Measurements from ENCODE around the gene OR10H5.
"Not testable (repeated sequence)": the region's sequence is repeated elsewhere in the genome, so short reads cannot be mapped to it uniquely, and the experiment has no call there.

The OR10H5 gene

DNA sequence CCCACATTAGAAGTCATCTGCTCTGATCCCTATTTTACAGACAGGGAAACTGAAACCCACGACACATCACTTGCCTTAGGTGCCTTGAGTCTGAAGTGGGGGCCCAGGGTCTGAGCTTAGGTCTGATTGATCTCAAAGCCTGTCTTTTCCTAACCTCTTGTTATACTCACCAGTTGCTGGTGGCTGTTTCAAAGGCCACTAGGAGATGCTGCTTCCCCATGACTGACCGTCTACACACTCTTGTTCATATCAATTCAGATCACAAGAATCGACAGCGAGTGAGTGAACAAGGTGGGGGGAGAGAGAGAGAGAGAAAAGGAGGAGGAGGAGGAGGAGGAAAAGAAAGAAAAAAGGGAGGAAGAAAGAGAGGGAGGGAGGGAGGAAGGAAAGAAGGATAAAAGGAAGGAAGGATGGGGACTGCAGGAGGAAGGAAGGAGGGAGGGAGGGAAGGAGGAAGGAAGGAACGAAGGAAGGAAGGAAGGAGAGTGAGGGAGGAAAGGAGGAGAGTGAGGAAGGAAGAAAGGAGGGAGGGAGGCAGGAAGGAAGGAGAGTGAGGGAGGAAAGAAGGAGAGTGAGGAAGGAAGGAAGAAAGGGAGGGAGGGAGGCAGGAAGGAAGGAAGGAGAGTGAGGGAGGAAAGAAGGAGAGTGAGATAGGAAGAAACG, 24.7 kb downstream of the OR10H5 start:
- DNase-seq, result peak; percentile 55

DNA sequence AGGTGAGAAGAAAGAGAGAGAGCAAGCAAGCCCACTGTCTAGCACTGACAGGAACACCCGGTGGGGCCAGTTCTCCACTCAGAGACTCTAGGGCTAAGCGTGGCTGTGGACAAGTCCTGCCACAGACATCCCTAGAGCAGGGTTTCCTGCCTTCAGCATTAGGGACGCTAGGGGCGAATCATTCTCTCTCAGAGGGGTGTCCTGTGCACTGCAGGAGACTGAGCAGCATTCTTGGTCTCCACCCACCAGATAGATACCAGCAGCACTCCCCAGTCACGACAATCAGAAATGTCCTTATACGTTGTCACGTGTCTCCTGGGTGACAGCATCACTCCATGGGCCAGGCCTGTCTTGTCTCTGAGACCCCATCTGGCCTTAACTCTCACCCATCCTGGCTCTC, 26.5 kb downstream of the OR10H5 start:
- DNase-seq, result no peak

DNA sequence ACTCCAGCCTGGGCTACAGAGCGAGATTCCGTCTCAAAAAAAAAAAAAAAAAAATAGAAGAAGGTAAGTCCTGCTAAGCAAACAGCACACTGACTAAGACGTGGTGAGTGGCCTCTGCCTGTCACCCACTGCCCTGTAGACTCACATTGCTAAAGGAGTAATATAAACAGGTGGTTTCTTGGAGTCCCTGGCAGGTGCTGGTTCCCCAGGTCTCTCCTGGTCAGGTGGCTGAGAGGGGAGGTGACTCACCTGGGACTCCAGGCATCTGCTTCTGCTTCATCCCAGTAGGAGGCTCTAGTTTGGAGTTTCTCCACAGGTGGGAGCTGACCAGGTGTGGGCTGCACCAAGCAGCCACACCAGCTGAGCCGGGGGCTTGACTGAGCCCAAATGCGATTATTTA, 27.8 kb downstream of the OR10H5 start, which contains the start of gene OR10H1:
Gene OR10H1, minus strand, starts transcription at position 359 of the 400 bp plus-strand sequence. CDS start 7,627 bp downstream, outside the sequence.
- no peak for DNase-seq

DNA sequence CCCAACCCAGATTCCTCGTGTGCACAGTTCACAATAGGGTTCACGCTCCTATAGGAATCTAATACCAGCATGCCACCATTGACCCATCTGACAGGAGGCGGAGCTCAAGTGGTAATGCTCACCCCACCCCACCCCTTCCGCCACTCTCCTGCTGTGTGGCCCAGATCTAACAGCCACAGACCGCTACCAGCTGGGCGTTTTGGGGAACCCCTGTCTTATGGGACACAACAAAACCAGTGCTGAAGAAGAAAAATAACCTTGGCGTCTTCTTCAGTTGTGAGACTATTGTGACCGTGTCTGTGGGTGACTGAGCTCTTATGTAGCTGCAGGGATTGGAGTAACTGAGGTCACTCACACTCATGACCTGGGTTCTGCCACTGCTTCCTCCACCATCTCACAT, 33.2 kb downstream of the OR10H5 start:
- DNase-seq, result peak; percentile 39

DNA sequence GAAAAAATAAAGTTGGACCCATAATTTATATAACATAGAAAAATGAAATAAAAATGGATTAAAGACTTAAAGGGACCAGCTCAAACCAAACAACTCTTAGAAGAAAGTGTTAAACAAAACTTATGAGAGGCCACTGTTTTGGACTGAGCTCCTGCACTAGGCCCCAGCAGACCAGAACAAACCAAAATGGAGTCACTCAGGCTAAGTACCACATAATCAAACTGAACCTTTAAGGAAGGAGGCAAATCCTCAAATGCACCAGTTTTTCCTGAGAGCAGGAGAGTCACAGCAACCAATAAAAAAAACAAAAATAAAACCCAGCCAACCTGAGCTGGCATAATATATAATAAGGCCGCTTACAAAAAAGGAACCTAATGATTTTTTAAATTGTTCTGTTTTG, 38.3 kb downstream of the OR10H5 start:
- DNase-seq, result no peak

DNA sequence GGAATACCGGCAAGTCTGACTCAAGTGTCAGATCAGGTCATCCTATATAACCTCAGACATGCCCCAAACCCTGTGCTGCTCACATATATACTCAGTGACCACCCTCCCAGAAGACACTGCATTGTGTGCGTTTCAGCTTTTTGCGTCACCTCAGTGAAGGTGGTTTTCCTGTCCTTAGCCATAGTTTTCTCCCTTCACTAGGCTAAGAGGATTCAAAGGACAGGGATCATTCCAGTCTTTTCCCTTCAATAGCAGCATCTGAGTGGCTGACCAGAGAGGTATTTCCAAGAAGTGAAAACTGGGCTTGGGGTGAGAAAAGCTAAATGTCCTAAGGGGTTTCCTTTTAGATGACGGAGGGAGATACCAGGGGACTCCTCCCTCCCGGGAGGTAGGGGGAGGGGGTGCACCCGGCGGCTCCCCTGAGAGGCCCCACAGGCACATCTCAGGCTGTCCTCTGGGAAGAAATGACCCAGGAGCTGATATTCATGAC, 40.7 kb downstream of the OR10H5 start:
- no peak for DNase-seq

DNA sequence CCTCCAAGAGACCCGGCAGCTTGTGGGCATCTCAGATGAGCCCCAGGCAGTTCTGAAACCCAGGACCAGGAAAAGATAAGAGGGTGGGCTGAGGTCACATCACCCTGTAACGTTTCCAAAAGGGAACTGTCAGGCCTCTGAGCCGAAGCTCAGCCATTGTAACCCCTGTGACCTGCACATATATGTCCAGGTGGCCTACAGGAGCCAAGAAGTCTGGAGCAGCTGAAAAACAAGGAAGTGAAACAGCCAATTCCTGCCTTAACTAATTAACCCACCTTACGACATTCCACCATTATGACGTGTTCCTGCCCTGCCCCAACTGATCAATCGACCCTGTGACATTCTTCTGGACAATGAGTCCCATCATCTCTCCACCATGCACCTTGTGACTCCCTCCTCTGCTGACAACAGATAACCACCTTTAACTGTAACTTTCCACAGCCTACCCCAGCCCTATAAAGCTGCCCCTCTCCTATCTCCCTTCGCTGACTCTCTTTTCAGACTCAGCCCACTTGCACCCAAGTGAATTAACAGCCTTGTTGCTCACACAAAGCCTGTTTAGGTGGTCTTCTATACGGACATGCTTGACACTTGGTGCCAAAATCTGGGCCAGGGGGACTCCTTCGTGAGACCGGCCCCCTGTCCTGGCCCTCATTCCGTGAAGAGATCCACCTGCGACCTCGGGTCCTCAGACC, 41.3 kb downstream of the OR10H5 start:
- DNase-seq, result not testable (repeated sequence)

DNA sequence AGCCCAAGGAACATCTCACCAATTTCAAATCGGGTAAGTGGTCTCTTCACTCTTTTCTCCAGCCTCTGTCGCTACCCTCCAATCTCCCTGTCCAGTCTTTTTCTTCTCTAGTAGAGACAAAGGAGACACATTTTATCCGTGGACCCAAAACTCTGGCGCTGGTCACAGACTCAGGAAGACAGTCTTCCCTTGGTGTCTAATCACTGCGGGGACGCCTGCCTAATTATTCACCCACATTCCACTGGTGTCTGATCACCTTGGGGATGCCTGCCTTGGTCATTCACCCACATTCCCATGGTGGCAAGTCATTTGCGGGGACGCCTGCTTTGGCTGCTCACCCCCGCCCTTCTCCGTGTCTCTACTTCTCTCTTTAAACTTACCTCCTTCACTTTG, 41.8 kb downstream of the OR10H5 start:
- no peak for DNase-seq

DNA sequence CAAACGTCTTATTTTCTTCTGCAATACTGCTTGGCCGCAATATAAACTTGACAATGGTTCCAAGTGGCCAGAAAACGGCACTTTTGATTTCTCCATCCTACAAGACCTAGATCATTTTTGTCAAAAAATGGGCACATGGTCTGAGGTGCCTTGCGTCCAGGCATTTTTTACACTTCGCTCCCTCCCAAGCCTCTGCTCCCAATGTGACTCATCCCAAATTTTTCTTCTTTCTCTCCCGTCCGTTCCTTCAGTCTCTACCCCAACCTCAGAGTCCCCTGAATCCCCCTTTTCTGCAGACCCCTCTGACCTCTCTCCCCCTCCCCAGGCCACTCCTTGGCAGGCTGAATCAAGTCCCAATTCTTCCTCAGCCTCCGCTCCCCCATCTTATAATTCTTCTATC, 42.3 kb downstream of the OR10H5 start:
- no peak for DNase-seq

DNA sequence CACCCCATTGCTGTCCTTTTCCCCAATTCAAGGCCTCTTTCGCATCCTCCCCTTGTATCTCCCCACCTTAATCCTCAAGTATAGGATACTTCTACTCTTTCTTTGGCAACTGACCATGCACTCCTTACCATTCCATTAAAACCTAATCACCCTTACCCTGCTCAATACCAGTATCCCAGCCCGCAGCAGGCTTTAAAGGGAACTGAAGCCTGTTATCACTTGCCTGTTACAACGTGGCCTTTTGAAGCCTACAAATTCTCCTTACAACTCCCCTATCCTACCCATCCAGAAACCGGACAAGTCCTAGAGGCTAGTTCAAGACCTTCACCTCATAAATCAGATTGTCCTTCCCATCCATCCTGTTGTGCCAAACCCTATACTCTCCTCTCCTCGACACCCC, 44.2 kb downstream of the OR10H5 start:
- no peak for DNase-seq

DNA sequence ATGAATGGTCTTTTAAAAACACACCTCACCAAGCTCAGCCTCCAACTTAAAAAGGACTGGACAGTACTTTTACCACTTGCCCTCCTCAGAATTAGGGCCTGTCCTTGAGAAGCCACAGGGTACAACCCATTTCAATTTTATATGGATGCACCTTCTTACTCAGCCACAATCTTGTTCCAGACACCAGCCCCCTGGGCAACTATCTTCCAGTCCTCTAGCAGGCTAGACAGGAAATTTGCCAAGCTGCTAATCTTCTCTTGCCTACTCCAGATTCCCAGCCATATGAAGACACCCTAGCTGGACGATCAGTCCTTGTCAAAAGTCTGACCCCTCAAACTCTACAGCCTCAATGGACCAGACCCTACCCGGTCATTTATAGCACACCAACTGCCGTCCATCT, 46.8 kb downstream of the OR10H5 start:
- not testable (repeated sequence) for DNase-seq

DNA sequence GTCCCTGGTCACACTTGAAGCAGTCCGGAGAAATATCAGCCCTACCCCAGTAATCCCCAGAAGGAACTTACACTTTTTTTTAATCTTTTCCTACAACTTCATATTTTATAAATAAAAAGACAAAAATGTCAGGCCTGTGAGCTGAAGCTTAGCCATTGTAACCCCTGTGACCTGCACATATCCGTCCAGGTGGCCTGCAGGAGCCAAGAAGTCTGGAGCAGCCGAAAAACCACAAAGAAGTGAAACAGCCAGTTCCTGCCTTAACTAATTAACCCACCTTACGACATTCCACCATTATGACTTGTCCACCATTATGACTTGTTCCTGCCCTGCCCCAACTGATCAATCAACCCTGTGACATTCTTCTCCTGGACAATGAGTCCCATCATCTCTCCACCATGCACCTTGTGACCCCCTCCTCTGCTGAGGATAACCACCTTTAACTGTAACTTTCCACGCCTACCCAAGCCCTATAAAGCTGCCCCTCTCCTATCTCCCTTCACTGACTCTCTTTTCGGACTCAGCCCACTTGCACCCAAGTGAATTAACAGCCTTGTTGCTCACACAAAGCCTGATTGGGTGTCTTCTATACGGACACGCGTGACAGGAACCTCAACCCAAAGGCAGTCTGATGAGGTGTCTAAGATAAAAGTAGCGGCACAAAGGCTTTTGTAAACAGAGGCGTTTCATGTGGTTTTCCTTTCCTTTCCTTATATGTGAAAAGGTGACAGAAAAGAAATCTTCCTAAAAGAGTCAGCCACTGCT, 48.3 kb downstream of the OR10H5 start:
- peak; percentile 84 for DNase-seq

DNA sequence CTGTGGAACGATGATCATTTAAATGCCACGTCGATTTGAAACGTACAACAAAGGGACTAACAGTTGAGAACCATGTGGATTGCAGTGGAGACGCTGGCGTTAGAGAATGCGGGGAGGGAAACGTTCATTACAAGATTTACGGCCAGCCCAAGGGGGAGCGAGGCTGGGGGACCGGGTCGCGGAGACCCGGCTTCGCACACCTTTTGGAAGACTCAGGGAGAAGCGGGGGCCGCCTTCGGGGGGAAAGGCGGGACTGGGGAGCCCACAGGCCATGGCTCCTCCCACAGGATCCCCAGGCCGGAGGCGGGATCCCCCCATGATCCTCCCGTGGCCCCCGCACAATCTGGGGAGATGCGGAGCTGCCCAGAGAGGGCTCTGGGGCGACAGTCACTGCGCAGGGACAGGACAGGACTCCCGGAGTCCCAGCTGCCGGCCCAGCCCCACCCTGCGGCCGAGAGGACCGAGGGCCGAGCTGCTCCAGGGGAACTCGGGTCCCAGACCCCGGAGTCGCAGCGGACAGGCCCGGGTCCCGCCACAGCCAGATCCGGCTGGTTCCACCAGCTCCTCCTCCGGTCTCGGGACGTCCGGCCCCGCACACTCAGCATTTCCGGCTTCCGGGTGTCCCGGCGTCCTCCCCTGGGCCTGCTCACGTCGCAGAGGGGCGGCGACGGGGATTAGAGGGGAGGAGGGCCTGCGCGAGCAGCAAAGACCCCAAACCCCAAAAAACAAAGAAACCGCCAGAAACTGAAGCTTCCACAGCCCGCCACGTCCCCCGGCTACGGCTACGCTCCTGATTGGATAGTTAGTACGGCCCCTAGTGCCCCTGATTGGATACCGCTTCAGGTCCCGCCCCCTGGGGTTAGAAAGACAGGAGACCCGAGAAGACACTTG, 49.1 kb downstream of the OR10H5 start:
- DNase-seq, result peak; percentile 96

DNA sequence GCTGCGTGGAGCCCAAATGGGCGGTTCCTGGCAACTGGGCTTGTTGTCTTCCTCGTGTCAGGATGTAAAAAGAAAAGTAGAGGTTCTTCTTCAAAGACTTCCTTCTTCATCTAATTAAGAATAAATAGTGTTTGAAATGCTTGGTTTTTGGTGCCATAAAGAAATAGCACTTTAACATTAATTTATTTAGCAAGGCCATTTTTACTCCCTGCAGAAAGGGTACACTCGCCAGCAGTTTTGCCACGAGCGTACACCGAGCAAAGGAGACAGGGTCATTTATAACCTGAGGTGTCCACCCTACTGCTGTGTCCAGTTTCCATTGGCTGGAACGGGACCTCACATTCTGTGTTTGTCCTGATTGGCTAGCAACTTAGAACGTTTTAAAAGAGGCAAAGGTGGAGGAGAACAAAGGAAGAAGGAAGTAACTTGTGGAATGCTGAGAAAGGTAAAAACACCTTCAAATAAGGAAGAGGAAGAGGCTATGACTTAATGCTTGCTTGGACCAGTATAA, 49.8 kb downstream of the OR10H5 start:
- no peak for DNase-seq

DNA sequence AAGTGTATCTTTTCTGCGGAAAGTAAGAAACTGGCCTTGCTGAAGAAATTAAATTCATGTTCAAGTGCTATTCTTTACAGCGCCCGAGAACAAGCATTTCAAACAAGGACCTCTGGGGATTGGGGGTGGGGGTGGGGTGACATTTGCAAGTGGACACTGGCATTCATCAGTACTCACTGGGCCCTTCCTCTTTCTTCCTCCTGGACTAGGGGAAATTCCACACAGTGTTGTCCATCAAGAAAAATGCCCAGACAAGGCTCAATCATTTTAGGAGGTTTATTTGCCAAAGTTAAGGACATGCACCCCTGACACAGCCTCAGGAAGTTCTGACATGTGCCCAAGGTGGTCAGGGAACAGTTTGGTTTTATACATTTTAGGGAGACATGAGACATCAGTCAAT, 50.9 kb downstream of the OR10H5 start:
- no peak for DNase-seq

DNA sequence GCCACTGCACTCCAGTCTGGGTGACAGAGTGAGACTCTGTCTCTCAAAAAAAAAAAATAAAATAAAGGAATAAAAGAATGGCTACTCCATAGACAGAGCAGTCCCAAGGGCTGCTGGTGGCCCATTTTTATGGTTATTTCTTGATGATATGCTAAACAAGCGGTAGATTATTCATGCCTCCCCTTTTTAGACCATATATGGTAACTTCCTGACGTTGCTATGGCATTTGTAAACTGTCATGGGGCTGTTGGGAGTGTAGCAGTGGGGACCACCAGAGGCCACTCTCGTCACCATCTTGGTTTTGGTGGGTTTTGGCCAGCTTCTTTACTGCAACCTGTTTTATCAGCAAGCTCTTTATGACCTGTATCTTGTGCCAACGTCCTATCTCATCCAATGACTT, 52.4 kb downstream of the OR10H5 start:
- not testable (repeated sequence) for DNase-seq

DNA sequence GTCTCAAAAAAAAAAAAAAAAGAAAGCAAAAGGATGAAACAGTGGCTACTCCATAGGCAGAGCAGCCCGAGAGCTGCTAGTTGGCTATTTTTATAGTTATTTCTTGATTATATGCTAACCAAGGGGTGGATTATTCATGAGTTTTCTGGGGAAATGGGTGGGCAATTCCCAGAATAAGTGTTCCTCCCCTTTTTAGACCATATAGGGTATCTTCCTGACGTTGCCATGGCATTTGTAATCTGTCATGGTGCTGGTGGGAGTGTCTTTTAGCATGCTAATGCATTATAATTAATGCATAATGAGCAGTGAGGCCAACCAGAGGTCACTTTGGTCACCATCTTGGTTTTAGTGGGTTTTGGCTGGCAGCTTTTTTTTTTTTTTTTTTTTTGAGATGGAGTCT, 53.4 kb downstream of the OR10H5 start:
- no peak for DNase-seq

DNA sequence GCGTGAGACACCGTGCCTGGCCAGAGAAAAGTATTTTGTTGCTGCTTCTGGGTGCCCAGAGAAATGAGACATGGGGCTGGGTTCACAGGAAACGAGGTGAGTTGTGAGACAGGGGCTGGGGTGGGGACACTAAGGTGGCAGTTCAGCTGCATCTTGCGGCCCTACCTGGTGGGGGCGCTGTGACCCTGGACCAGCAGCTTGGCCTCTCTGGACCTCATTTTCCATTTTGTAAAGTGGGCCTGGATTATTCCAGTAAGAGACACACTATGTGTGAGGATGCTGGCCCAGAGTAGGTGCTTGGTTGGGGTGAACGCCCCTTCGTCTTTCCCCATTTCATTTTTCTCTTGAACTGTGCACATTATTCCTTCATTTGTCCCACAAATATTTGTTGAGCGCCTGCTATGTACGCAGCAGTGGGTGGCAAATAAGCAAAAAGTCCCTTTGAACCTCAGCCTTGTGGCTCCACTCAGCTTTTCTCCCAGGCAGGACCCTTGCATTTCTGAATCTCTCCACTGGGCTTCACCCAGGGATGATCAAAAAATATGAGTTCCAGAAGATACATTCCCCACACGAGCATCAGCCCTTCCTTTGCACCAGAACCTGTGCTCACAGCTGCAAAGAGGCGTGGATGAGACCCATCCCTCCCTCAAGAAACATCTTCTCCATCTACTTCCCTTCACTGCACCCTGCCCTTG, 54.6 kb downstream of the OR10H5 start:
- no peak for DNase-seq

DNA sequence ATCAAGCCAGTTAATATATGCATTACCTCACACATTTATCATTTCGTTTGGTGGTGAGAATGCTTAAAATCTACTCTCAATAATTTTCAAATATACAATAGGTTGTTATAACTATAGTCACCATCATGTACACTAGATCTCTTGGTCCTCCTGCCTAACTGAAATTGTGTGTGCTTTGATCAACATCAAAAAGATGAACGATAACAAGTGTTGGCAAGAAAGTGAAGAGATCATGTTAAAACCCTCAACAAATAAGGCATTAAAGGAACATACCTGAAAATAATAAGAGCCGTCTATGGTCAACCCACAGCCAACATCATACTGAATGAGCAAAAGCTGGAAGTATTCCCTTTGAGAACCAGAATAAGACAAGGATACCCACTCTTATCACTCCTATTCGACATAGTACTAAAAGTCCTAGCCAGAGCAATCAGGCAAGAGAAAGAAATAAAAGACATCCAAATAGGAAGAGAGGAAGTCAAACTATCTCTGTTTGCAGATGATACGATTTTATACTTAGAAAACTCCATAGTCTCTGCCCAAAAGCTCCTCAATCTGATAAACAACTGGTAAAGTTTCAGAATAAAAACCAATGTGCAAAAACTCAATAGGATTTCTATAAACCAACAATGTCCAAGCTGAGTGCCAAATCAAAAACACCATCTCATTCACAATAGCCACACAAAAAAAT, 55.9 kb downstream of the OR10H5 start:
- peak; percentile 26 for DNase-seq

DNA sequence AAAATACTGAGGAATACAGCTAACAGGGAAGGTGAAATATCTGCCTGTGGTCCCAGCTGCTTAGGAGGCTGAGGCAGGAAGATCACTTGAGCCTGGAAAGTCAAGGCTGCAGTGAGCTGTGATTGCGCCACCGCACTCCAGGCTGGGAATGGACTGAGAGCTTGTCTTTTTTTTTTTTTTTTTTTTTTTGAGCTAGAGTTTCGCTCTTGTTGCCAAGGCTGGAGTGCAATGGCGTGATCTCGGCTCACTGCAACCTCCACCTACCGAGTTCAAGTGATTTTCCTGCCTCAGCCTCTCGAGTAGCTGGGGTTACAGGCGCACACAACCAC, 56.4 kb downstream of the OR10H5 start:
- not testable (repeated sequence) for DNase-seq

DNA sequence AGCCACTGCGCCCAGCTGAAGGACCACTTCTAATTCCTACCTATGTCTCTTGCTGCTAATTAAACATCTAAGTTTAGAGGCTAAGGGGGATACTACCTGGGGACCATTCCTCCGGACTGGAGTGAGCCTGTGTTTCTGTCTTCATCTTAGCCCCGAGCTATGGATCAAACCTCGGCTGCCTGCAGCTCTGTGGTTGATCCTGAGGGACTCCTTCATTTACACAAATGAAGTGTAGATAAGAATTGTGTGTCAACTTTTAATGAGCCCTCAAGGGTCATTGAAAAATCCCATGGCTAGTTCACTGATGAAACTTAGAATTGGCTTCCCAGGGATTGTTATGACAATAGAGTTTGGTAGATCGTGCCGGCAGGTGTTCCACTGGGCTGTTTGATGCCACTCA, 59.5 kb downstream of the OR10H5 start:
- no peak for DNase-seq

Measured in CD4-positive, alpha-beta T cell treated with Interleukin-10 for 1 hour (primary cell).